H1 (cell line): ENCODE measurements around the gene SLC5A4.

Experiments used
- BACH1 ChIP-seq: IDR thresholded peaks from 2 replicates; pipeline ENCODE4 v1.6.1; 2012; ENCODE audit warnings: low read length, improper control_type of control experiment
- CBX5 ChIP-seq: fragments of 300-800, 300-1000 bp; sonication (generic); IDR thresholded peaks from 2 replicates; pipeline ENCODE4 v1.7.1; 2016; ENCODE audit warnings: antibody characterized with exemption, low read length, low read depth
- CTCF ChIP-seq, 3 experiments: IDR thresholded peaks; 1 replicate in 2 of 3; 2 replicates in 1 of 3; pipeline versions ENCODE4 v1.5.1 to v1.6.1; 2011; ENCODE audit warnings: low read length in 3 of 3, mild to moderate bottlenecking in 3 of 3, inconsistent platforms in 2 of 3, low read depth in 1 of 3, moderate library complexity in 1 of 3; ENCODE audit not compliant: insufficient read depth in 1 of 3; ENCODE audit errors: control extremely low read depth in 1 of 3
- E2F6 ChIP-seq: IDR thresholded peaks from 2 replicates; pipeline ENCODE4 v1.6.1; 2012; ENCODE audit warnings: inconsistent platforms
- EP300 ChIP-seq, 2 experiments: IDR thresholded peaks; 1 replicate in 1 of 2; 2 replicates in 1 of 2; pipeline ENCODE4 v1.6.1; 2011 to 2012; ENCODE audit warnings: low read depth in 2 of 2, low read length in 2 of 2, mild to moderate bottlenecking in 2 of 2, borderline replicate concordance in 1 of 2, inconsistent platforms in 1 of 2, moderate library complexity in 1 of 2
- EZH2 ChIP-seq: fragments of 200-600 bp; sonication (generic); IDR thresholded peaks from 2 replicates; pipeline ENCODE4 v1.7.1; 2012; ENCODE audit warnings: low read depth, mild to moderate bottlenecking, moderate library complexity, low read length, inconsistent platforms; ENCODE audit not compliant: severe bottlenecking
- GTF2F1 ChIP-seq: IDR thresholded peaks from 2 replicates; pipeline ENCODE4 v1.6.1; 2012; ENCODE audit warnings: low read depth, low read length, improper control_type of control experiment, borderline replicate concordance
- POLR2A ChIP-seq, 2 experiments: IDR thresholded peaks; 1 replicate in 1 of 2; 2 replicates in 1 of 2; pipeline ENCODE4 v1.6.1; 2011; ENCODE audit warnings: low read depth in 2 of 2, low read length in 2 of 2, mild to moderate bottlenecking in 2 of 2; ENCODE audit errors: control extremely low read depth in 1 of 2
- POLR2AphosphoS5 ChIP-seq: IDR thresholded peaks from 2 replicates; pipeline ENCODE4 v1.6.1; 2011; ENCODE audit warnings: low read depth, low read length
- SP1 ChIP-seq: IDR thresholded peaks from 2 replicates; pipeline ENCODE4 v1.6.1; 2011; ENCODE audit warnings: low read depth, low read length
- SRF ChIP-seq: IDR thresholded peaks from 2 replicates; pipeline ENCODE4 v1.6.1; 2011; ENCODE audit warnings: mild to moderate bottlenecking, low read depth, low read length, moderate library complexity
- TAF1 ChIP-seq: IDR thresholded peaks from 2 replicates; pipeline ENCODE4 v1.6.1; 2011; ENCODE audit warnings: mild to moderate bottlenecking, low read depth, low read length

GRCh38 chr22:32204856-32205722, 50.1 kb downstream of the SLC5A4 start, which contains the start of gene RFPL2:
- TF ChIP-seq EP300 (IDR thresholded peaks at IDR 0.05; ENCODE audit: borderline replicate concordance in 1 of 2, low read depth in 2 of 2, low read length in 2 of 2) (no peak), POLR2AphosphoS5 (no peak), SRF (no peak), CTCF (IDR thresholded peaks at IDR 0.05; ENCODE audit: control extremely low read depth in 1 of 3, insufficient read depth in 1 of 3, low read depth in 1 of 3, low read length in 3 of 3) (peak in 1 of 3 experiments; percentile 15; a peak in 1 of 4 replicates), POLR2A (IDR thresholded peaks at IDR 0.05; ENCODE audit: control extremely low read depth in 1 of 2, low read depth in 2 of 2, low read length in 2 of 2) (no peak), E2F6 (peak; percentile 85), CBX5 (no peak), TAF1 (no peak), BACH1 (no peak), GTF2F1 (no peak), SP1 (no peak), EZH2 (no peak)
